A172 (cell line): Measurements from ENCODE around the gene CNTN5. TPM values are rescaled to one million over a fixed set of nuclear protein-coding genes. Genes with fewer than 3 reads are reported as not detected.
"Not testable (repeated sequence)": the region's sequence is repeated elsewhere in the genome, so short reads cannot be mapped to it uniquely, and the experiment has no call there.

Experiments
- DNase-seq: peaks from one replicate; pipeline ENCODE4 v3.0.0-alpha.2; 2015; ENCODE audit warnings: low spot score
- total RNA-seq: library from RNA; depleted of rRNA; stranded (reverse); fragments of >200 nt; shearing (Covaris generic); gene quantifications from 2 replicates; pipeline ENCODE4 v1.2.3, GENCODE V29; 2014

Gene CNTN5
- total RNA-seq, 1 experiment from 2014 or later, result 0.12 TPM

GRCh38 chr11:99275521-99275920 is 254.8 kb downstream of the CNTN5 start:
- no peak for DNase-seq

DNA sequence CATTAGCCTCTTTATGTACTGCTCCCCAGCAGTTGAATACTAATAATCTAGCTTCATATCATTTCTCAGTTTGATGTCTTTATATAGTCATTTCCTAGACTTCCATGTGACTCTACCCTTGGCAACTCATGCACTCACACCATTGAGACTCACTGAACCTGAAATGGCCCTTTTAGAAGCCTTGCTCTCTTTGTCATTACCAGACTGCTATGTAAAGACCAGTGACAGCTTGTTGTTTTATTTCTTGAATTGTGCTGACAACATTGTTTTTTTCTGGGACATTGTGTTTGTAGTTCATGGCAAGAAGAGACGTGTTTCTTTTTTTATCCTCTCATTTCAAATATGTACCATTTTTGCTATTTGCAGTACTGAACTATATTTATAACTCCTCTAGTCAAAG is 256.5 kb downstream of the CNTN5 start:
- DNase-seq, result no peak

DNA sequence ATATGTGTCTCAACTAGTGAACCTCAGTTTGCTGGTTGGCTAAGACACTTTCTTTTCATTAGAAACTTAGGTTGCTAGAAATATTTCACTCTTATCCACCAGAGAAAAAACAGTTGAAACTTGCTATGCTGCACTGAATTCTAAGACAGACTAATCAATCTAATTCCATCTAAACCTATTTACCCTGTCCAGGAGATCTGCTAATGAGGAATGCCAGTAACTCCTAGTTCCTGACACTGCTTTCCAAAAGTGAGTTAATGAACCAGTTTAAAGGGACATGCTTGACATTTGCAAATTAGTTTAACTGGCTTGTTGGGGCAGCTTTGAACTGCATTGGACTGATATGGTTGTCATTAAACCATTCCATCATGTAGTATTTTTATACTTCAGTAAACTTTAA is 258.5 kb downstream of the CNTN5 start:
- DNase-seq, result no peak

- no peak for DNase-seq
Measured at GRCh38 chr11:99281331-99281730, 260.6 kb downstream of the CNTN5 start.

DNA sequence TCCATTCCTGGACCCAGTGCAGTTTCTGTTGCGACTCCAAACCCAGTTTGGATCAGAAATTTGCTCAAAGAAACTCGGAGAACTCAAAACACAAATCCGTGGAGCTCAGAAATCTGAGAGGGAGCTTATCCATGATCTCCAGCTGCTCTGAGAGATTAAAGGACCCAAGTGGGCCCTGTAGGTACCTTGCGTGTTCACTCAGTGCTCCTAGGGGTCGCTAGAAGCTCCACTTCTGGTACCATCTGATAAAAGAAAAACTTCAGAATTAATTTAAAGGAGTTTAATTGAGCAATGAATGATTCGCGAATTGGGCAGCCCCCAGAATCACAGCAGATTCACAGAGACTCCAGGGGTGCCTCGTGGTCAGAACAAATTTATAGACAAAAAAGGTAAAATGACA is 277.2 kb downstream of the CNTN5 start:
- not testable (repeated sequence) for DNase-seq

GRCh38 chr11:99307510-99308088 is 286.9 kb downstream of the CNTN5 start:
- DNase-seq, result no peak

DNA sequence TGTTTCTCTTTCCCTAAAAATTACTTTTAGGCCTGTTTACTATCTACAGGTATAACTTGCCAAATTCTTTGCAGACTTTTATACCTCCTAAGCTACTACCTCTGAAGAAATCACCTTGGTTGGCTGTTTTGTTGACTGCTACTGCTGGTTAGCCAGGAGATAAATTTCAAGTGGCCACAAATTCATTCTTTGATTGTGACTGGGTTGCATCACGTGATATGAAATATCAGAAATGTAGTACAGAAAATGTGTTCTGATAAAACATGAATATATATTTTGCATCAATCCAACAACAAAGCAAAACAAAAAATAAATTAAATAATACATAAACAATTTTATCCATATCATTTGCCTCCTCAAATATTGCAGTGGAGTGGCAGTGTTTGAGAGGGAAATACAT is 291.1 kb downstream of the CNTN5 start:
- no peak for DNase-seq

GRCh38 chr11:99316776-99317520 is 296.2 kb downstream of the CNTN5 start:
- DNase-seq, result peak; percentile 6

DNA sequence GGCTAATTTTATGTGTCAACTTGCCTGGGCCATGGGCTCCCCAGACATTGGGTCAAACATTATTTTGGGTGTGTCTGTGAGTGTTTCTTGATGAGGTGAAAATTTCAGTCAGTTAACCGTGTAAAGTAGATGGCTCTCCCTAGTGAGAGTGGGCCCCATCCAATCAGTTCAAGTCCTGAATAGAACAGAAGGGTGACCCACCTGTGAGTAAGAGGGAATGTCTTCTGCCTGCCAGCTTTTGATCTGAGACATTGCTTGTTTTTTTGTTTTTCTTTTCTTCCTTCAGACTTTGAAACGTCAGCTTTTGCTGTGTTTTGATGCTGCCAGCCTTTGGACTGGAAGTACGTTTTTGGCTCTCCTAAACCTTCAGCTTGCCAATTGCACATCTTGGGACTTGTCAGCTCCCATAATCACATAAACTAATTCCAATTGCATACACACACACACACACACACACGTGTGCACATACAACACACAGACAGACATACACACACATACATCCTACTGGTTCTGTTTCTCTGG is 300.1 kb downstream of the CNTN5 start:
- no peak for DNase-seq

- peak; percentile 73 for DNase-seq
Measured at GRCh38 chr11:99325847-99326246, 305.1 kb downstream of the CNTN5 start.

GRCh38 chr11:99327066-99327465 is 306.3 kb downstream of the CNTN5 start:
- DNase-seq, result no peak

- no peak for DNase-seq
Measured at GRCh38 chr11:99327527-99327926, 306.8 kb downstream of the CNTN5 start.

GRCh38 chr11:99333621-99334020 is 312.9 kb downstream of the CNTN5 start:
- DNase-seq, result no peak

DNA sequence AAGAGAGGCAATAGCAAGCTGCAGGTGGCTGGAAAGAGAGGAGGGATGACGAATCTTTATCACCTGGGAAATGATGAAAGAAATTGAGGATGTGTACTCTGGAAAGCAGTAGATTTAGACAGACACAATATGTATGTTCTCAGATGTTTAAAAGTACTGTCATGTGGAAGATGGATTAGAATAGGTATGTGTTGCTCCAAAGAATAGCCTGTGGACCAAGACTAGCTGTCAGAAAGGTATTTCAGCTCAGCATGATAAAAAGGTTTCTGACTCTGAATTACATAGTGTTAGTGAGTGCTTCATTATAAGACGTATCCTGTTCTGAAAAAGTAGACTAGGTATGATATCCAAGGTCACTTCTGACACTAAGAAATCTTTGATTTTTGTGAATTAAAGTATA is 322.4 kb downstream of the CNTN5 start:
- DNase-seq, result no peak

- no peak for DNase-seq
Measured at GRCh38 chr11:99349151-99349673, 328.5 kb downstream of the CNTN5 start.

GRCh38 chr11:99351624-99352023 is 330.9 kb downstream of the CNTN5 start:
- no peak for DNase-seq

- no peak for DNase-seq
Measured at GRCh38 chr11:99352642-99353041, 331.9 kb downstream of the CNTN5 start.

GRCh38 chr11:99366546-99366945 is 345.8 kb downstream of the CNTN5 start:
- DNase-seq, result no peak

GRCh38 chr11:99368583-99368982 is 347.8 kb downstream of the CNTN5 start:
- DNase-seq, result no peak

DNA sequence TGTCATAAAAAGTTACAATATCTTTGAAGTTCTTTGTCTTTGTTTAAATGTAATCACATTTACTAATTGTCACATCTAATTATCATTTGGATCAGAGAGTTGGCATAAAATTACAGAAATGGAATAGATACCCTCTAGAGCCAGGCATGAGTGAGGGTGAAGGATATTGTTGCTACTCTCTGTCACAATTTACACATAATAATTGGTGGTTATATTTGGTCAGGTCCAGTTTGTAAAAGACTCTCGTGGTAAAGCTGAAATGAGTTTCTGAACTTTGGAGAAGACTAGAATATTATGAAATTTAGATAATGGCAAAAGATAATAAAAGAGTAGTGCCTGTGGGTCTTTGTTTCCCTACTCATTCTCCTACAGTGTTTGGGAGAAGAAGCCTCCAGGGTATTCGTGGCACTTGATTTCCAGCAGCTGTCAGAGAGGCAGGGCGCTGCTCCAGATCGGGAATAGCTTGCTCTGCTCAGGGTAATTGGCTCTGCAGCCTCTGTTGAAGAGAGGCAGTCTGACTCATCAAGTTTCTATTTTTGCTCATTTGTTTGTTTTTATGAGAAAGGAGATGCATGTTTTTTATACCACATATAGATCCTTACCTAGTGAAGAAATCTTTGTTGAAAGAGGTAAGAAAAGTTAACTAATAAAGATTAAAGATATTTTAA is 349.9 kb downstream of the CNTN5 start:
- DNase-seq, result peak; percentile 60

DNA sequence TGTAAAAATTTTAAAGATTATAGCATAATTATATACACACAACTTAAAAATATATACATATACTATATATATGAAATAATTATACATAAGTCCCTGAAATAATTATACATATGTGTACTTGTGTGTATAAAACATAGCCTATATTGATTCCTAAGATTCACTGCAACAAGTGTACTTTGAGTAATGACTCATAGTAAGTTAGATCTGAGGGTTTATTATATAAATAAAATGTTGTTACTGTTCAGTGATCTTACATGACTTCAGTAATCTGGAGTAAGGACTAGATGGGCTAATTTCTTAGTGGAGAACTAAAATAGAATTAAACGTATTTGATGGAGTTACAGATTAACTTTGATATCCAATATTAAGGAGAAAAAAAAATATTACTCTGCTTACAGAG is 350.5 kb downstream of the CNTN5 start:
- DNase-seq, result no peak

DNA sequence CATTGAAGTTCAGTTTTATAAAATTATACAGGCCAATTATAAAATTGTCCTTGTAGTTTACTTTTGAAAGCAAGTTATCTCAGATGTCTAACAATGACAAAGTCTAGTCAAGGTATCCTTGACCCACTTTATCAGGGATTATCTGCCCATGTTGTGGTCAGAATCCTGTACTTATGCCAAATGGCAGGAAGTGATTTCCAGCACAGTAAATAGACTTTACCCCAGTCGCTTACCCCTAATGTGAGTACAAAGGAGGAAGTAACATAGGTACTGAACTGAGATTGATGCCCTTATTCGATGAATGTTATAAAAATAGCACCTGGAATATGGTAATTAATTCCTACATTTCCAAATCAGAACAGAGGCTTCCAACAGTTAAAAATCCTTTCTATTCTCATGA is 355.7 kb downstream of the CNTN5 start:
- no peak for DNase-seq
